Globus pallidus (tissue), 1 donor: ENCODE data around the gene TINAG.

Experiments
- DNase-seq: peaks from one replicate; pipeline ENCODE4 v3.0.0-alpha.2; 2015; ENCODE audit warnings: low spot score

Gene TINAG

DNA sequence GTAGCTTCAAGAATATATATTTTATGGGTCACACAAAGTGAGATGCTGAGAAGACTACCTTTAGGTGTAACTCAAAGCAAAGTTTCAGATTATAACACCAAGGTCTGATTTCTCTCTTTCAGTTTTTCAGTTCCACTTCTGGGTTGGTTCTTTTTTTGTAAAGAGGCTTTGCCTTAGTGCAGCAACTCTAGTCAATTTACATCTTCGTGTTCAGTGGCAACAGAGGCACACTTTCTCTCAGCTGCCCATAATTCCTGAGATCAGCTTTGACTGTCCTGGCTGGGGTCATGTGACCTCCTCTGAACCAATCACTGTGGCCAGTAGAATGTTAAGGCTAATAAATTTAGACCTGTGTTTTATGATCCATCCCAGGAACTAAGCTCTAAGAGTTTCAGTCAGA lies 120.2 kb downstream of the TINAG start:
- DNase-seq, result no peak

DNA sequence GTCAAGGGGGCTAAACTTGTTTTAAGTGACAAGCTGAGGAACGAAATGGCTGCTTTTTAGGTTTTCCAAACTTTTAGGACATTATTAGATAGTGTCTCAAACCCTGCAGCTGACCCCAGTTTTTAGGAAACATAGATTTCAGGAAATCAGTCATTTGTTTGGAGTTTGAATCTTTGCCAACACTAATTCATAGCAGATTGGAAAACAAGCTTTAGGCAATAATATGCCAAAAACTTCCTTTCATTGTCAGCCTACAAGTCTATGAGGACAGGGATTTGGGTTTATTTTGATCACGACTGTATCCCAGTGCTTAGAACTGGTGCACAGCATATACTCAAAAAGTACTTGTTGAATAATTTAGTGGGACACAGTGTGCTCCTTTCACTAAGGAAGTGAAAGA lies 123.2 kb downstream of the TINAG start:
- DNase-seq, result no peak
